HepG2 (cell line): ENCODE measurements around the gene OSBPL5. TPM values are rescaled to one million over a fixed set of nuclear protein-coding genes. Genes with fewer than 3 reads are reported as not detected.

Source experiments
- ASH2L ChIP-seq: fragments of 300-600, 200-600 bp; sonication (generic); IDR thresholded peaks from 2 replicates; pipeline ENCODE4 v1.7.0; 2017; ENCODE audit warnings: low read depth, mild to moderate bottlenecking, moderate library complexity, mixed read lengths, low read length; ENCODE audit not compliant: insufficient read length
- FOXA1 ChIP-seq, 2 experiments: fragments of 450-650 bp in 1 of 2; sonication (generic) in 1 of 2; formaldehyde crosslinking in 1 of 2; IDR thresholded peaks; 2 replicates each; pipeline versions ENCODE4 v1.4.0 to v1.6.1; 2016 to 2020; ENCODE audit warnings: missing genetic modification reagents in 1 of 2
- SATB2 ChIP-seq: sonication (generic); formaldehyde crosslinking; IDR thresholded peaks from 2 replicates; pipeline ENCODE4 v1.5.0; 2020; ENCODE audit warnings: missing genetic modification reagents
- SPEN ChIP-seq: sonication (generic); formaldehyde crosslinking; IDR thresholded peaks from 2 replicates; pipeline ENCODE4 v1.5.1; 2020; ENCODE audit warnings: low read depth, mild to moderate bottlenecking, missing genetic modification reagents
- STAT5B ChIP-seq: sonication (generic); formaldehyde crosslinking; IDR thresholded peaks from 2 replicates; pipeline ENCODE4 v1.4.0; 2020; ENCODE audit warnings: missing genetic modification reagents
- ZNF160 ChIP-seq: sonication (generic); formaldehyde crosslinking; IDR thresholded peaks from 2 replicates; pipeline ENCODE4 v1.8.0; 2022; ENCODE audit warnings: mild to moderate bottlenecking, inconsistent platforms, missing genetic modification reagents
- ZNF773 ChIP-seq: sonication (generic); formaldehyde crosslinking; IDR thresholded peaks from 2 replicates; pipeline ENCODE4 v1.4.0; 2020; ENCODE audit warnings: missing genetic modification reagents, borderline replicate concordance
- polyA plus RNA-seq, 8 experiments: library from polyadenylated mRNA; depleted of rRNA in 3 of 8; stranded (reverse) in 7 of 8; unstranded in 1 of 8; fragments of >200 nt; fragmentation: Illumina TruSeq in 4 of 8; extraction: Trizol in 4 of 8; gene quantifications; 2 replicates each; pipeline versions ENCODE4 v1.2.1 to v1.2.3, GENCODE V29; 2011 to 2016; ENCODE audit warnings: low read depth in 4 of 8, missing spikeins in 1 of 8, mixed read lengths in 1 of 8; ENCODE audit not compliant: insufficient read depth in 1 of 8
- total RNA-seq, 5 experiments: library from RNA; depleted of rRNA; stranded (reverse); fragments of >200 nt; fragmentation: Illumina TruSeq; extraction: Trizol; gene quantifications; 2 replicates each; pipeline ENCODE4 v1.2.3, GENCODE V29; 2016; ENCODE audit warnings: low read depth in 1 of 5
- TF ChIP-seq, protein P1 (sequence below): sonication (generic); formaldehyde crosslinking; IDR thresholded peaks from 2 replicates; pipeline ENCODE4 v1.5.0; 2020; ENCODE audit warnings: mild to moderate bottlenecking, missing genetic modification reagents
- TF ChIP-seq, protein P2 (sequence below): sonication (generic); formaldehyde crosslinking; IDR thresholded peaks from 2 replicates; pipeline ENCODE4 v1.4.0; 2020; ENCODE audit warnings: missing genetic modification reagents, borderline replicate concordance
- TF ChIP-seq, protein P3 (sequence below): sonication (generic); formaldehyde crosslinking; IDR thresholded peaks from 2 replicates; pipeline ENCODE4 v1.8.0; 2023; ENCODE audit warnings: mild to moderate bottlenecking, missing genetic modification reagents
- TF ChIP-seq, protein P4 (sequence below): sonication (generic); formaldehyde crosslinking; IDR thresholded peaks from 2 replicates; pipeline ENCODE4 v1.4.0; 2020; ENCODE audit warnings: missing genetic modification reagents
- TF ChIP-seq, protein P5 (sequence below): sonication (generic); formaldehyde crosslinking; IDR thresholded peaks from 2 replicates; pipeline ENCODE4 v1.5.1; 2020; ENCODE audit warnings: missing genetic modification reagents, mild to moderate bottlenecking, borderline replicate concordance
- TF ChIP-seq, protein P6 (sequence below): sonication (generic); formaldehyde crosslinking; IDR thresholded peaks from 2 replicates; pipeline ENCODE4 v1.4.0; 2020; ENCODE audit warnings: missing genetic modification reagents

OSBPL5 gene
- total and polyA plus RNA-seq, 2 of the 13 experiments (the other 11 are each of a cell fraction or from before 2014, with no cell fraction given): not detected

DNA sequence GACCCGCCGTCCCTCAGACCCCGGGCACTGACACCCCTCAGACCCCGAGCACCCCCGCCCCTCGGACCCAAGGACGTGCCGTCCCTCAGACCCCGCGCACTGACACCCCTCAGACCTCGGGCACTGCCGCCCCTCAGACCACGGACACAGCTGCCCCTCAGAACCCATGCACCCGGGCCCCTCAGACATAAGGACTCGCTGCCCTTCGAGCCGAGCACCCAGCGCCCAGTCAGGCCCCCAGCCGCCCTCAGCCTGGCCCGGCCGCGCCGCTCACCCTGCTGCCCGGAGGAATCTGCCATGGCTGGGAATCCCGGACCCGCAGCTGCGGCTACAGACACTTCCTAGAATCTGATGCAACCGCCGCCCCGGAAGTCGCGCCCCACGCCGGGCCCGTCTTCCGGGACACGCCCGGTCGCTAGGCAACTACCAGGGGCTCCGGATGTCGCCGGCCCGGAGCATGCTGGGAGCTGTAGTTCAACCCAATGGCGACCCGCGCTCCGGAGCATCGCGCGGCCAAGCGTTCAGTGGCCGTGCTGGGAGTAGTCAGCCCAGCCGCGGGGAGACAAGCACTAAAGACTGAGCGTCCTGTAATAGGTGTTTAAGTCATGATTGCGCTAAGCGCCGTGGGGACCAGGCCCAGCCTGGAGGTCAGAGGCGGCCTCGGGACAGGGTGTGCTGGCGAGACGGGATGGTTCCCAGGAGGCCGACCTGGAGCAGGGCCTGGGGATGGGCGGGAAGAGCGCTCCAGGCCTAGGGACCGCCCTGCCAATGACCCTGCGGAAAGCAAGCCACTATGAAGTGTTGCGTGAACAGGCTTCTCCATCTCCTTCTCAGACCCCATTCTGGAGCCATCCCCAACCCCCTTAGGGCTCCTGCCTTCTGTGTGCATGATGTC, 107.8 kb downstream of the OSBPL5 start, which contains the start of gene CARS1 (continued):
- TF ChIP-seq, protein P1, sequence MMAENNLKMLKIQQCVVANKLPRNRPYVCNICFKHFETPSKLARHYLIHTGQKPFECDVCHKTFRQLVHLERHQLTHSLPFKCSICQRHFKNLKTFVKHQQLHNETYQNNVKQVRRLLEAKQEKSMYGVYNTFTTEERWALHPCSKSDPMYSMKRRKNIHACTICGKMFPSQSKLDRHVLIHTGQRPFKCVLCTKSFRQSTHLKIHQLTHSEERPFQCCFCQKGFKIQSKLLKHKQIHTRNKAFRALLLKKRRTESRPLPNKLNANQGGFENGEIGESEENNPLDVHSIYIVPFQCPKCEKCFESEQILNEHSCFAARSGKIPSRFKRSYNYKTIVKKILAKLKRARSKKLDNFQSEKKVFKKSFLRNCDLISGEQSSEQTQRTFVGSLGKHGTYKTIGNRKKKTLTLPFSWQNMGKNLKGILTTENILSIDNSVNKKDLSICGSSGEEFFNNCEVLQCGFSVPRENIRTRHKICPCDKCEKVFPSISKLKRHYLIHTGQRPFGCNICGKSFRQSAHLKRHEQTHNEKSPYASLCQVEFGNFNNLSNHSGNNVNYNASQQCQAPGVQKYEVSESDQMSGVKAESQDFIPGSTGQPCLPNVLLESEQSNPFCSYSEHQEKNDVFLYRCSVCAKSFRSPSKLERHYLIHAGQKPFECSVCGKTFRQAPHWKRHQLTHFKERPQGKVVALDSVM (CRISPR knock-in tag): 0 out of 2 replicates have a peak, but pooled peaks have one; percentile 16
- no peak for TF ChIP-seq FOXA1 (IDR thresholded peaks at IDR 0.05)
- no peak; the same call in 1 of the 2 replicates for TF ChIP-seq FOXA1 (CRISPR knock-in tag; IDR thresholded peaks at IDR 0.05)
- TF ChIP-seq, protein P2, sequence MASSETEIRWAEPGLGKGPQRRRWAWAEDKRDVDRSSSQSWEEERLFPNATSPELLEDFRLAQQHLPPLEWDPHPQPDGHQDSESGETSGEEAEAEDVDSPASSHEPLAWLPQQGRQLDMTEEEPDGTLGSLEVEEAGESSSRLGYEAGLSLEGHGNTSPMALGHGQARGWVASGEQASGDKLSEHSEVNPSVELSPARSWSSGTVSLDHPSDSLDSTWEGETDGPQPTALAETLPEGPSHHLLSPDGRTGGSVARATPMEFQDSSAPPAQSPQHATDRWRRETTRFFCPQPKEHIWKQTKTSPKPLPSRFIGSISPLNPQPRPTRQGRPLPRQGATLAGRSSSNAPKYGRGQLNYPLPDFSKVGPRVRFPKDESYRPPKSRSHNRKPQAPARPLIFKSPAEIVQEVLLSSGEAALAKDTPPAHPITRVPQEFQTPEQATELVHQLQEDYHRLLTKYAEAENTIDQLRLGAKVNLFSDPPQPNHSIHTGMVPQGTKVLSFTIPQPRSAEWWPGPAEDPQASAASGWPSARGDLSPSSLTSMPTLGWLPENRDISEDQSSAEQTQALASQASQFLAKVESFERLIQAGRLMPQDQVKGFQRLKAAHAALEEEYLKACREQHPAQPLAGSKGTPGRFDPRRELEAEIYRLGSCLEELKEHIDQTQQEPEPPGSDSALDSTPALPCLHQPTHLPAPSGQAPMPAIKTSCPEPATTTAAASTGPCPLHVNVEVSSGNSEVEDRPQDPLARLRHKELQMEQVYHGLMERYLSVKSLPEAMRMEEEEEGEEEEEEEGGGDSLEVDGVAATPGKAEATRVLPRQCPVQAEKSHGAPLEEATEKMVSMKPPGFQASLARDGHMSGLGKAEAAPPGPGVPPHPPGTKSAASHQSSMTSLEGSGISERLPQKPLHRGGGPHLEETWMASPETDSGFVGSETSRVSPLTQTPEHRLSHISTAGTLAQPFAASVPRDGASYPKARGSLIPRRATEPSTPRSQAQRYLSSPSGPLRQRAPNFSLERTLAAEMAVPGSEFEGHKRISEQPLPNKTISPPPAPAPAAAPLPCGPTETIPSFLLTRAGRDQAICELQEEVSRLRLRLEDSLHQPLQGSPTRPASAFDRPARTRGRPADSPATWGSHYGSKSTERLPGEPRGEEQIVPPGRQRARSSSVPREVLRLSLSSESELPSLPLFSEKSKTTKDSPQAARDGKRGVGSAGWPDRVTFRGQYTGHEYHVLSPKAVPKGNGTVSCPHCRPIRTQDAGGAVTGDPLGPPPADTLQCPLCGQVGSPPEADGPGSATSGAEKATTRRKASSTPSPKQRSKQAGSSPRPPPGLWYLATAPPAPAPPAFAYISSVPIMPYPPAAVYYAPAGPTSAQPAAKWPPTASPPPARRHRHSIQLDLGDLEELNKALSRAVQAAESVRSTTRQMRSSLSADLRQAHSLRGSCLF (CRISPR knock-in tag): 0 out of 2 replicates have a peak, but pooled peaks have one; percentile 46
- TF ChIP-seq, protein P3, sequence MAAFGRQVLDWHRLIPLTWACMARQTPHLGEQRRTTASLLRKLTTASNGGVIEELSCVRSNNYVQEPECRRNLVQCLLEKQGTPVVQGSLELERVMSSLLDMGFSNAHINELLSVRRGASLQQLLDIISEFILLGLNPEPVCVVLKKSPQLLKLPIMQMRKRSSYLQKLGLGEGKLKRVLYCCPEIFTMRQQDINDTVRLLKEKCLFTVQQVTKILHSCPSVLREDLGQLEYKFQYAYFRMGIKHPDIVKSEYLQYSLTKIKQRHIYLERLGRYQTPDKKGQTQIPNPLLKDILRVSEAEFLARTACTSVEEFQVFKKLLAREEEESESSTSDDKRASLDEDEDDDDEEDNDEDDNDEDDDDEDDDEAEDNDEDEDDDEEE: 0 out of 2 replicates have a peak, but pooled peaks have one; percentile 58
- TF ChIP-seq STAT5B (CRISPR knock-in tag): no peak
- TF ChIP-seq, protein P4, sequence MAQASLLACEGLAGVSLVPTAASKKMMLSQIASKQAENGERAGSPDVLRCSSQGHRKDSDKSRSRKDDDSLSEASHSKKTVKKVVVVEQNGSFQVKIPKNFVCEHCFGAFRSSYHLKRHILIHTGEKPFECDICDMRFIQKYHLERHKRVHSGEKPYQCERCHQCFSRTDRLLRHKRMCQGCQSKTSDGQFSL (CRISPR knock-in tag): no peak
- TF ChIP-seq ZNF160 (CRISPR knock-in tag): no peak
- no peak for TF ChIP-seq ZNF773 (CRISPR knock-in tag)
- TF ChIP-seq, protein P5, sequence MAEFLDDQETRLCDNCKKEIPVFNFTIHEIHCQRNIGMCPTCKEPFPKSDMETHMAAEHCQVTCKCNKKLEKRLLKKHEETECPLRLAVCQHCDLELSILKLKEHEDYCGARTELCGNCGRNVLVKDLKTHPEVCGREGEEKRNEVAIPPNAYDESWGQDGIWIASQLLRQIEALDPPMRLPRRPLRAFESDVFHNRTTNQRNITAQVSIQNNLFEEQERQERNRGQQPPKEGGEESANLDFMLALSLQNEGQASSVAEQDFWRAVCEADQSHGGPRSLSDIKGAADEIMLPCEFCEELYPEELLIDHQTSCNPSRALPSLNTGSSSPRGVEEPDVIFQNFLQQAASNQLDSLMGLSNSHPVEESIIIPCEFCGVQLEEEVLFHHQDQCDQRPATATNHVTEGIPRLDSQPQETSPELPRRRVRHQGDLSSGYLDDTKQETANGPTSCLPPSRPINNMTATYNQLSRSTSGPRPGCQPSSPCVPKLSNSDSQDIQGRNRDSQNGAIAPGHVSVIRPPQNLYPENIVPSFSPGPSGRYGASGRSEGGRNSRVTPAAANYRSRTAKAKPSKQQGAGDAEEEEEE (CRISPR knock-in tag): no peak
- TF ChIP-seq, protein P6, sequence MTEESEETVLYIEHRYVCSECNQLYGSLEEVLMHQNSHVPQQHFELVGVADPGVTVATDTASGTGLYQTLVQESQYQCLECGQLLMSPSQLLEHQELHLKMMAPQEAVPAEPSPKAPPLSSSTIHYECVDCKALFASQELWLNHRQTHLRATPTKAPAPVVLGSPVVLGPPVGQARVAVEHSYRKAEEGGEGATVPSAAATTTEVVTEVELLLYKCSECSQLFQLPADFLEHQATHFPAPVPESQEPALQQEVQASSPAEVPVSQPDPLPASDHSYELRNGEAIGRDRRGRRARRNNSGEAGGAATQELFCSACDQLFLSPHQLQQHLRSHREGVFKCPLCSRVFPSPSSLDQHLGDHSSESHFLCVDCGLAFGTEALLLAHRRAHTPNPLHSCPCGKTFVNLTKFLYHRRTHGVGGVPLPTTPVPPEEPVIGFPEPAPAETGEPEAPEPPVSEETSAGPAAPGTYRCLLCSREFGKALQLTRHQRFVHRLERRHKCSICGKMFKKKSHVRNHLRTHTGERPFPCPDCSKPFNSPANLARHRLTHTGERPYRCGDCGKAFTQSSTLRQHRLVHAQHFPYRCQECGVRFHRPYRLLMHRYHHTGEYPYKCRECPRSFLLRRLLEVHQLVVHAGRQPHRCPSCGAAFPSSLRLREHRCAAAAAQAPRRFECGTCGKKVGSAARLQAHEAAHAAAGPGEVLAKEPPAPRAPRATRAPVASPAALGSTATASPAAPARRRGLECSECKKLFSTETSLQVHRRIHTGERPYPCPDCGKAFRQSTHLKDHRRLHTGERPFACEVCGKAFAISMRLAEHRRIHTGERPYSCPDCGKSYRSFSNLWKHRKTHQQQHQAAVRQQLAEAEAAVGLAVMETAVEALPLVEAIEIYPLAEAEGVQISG (CRISPR knock-in tag): peak; percentile 94
- TF ChIP-seq SPEN (CRISPR knock-in tag): peak; percentile 70; the same call in 1 of the 2 replicates
- no peak for TF ChIP-seq SATB2 (CRISPR knock-in tag)
- TF ChIP-seq ASH2L: peak; percentile 45
